ENCODE results near the gene ABCA1.
A peak's percentile ranks its signal among the peaks of the same experiment; 100 is the strongest.
"Not testable (repeated sequence)": the region's sequence is repeated elsewhere in the genome, so short reads cannot be mapped to it uniquely, and the experiment has no call there.

ABCA1 gene

DNA sequence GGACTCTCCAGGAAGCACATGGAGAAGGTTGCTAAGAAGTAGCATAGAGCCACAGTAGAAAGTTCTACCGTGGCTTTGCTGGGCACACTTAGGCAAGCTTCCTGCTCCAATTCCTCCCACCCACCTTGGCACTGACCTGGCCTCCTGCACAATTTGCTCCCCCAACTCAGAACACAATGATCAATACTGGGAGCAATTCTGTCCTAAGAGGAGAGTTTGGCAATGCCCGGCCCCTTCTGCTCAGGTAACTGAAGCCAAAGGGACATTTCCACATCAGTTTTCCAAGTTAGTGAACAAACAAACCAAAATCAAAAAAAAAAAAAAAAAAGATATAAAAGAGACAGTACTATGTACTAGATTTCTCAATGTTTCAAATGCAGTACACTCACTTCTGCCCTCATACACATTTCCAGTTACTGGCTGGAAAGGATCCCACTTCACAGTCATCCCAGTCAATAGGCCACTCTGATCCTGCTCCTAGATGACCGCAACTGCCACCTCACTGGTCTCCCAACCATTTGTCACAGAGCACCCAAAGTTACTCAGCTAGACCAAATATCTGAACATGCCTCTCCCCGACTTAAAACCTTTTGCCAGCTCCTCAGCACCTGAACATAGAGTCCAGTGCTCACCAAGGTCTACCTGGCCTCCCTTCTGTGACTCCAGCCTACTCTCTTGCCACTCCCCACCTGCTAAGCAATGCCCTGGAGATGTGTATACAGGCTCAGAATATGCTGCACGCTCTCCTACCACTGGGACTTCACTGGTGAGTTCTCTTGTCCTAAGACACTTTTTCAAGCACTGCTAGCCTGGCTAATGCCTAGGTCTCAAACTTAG lies 21.3 kb downstream of the ABCA1 start:
- no peak for DNase-seq (ENCODE audit: low spot score)

DNA sequence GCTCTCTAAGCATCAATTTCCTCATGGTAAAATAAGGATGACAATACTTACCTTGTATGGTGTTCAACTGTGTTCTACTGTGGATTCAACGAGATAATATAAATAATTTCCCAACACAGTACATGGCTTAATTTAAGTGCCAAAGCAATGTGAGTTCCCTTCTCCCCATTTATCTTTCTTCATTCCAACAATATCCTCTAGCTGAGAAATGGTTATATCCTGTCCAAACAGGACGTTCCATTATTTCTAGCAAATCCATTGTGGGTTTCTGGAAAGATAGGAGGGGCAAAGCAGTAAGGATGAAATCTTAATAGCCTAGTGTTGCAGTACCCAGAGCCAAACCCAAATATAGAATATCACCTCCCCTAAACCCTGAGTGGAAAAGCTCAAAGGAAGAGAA lies 22.0 kb downstream of the ABCA1 start:
- no peak for DNase-seq (ENCODE audit: low spot score)

DNA sequence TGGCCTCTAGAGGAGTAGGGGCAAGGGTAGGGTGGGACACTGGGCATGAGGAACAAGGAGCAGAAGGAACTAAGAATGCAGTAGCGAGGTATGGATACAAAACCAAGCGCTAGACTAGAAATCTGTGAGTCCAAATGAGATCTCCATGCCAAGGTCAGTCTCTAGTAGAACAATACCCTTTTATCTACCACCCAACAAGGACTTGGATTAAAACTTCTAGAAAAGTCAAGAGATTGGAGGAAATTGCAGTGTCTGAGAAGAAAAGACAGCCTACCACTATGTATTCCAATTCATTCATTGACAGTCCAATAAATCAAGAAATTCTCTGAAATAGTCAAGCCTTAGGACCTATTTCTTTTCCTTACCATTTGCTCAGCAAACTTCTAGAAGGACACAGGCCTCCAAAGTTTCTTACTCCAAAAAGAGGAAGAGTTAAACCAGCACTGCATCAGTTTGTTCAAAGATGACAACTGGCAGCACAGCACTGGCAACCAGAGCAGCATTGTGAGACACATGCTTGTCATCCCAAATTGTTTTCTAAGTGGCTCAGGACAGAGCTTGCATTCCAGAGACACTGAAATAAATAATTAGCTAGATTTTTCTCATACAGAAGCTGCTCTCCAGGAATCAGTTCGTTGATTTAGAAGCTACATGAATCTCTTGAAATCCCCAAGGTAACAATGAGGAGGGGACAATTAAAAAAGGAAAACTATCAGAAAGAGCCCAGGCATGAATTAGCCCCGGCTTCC lies 22.6 kb downstream of the ABCA1 start:
- DNase-seq (ENCODE audit: low spot score), result no peak

DNA sequence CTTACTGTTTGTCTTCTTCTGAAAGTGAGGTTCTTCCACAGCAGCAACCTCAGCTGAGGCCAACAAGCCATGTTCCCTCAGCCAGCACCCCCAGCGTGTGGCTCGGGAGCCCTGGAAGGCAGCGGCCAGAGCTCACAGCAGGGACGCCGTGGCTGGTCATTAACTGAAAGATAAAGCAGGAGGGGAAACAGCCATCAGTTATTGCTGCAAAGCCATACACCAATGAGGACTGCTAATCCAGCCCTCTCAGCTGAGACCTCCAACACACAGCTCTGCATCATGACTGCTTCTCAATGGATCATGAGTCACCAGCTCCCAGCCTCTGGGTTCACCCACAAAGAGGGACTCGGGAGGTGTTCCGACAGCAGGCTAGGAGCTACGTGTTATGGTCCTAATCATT lies 24.3 kb downstream of the ABCA1 start:
- no peak for DNase-seq (ENCODE audit: low spot score)

DNA sequence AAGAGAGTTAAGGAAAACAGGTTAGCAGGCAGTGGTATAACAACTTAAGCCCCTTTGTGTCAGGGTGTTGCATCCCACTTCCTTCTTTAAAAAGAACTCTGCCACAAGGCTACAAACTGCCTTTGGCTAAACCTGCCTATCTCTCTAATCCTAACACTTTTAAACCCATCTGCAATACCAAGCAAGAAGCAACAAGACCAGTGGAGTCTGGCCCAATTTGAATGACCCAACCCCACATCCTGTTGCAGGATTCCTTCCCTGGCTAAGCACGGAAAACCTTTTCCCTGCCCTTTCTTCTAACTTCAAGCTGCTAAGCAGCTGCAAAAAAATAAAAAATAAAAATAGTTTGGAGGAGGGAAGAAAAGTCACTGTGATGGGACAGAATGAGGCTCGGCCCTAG lies 27.1 kb downstream of the ABCA1 start:
- no peak for DNase-seq (ENCODE audit: low spot score)

DNA sequence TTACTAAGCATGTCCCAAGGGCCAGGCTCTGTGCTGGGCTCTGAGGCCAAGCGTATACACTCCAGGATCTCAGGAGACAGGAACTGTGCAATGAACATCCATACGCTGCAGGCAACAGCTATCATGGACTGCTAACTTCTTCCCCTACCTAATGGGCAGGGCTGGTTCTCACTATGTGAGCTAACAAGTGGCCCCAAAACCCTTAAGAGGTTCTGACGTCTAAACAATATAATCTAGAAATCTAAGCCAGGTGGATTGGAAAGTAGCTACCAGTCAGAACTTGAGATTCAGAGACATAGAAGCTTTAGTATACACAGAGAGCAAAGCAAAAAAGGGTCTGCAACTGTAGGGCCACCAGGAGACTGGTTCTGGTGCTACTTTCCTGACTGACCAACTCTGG lies 27.6 kb downstream of the ABCA1 start:
- DNase-seq (ENCODE audit: low spot score), result no peak

DNA sequence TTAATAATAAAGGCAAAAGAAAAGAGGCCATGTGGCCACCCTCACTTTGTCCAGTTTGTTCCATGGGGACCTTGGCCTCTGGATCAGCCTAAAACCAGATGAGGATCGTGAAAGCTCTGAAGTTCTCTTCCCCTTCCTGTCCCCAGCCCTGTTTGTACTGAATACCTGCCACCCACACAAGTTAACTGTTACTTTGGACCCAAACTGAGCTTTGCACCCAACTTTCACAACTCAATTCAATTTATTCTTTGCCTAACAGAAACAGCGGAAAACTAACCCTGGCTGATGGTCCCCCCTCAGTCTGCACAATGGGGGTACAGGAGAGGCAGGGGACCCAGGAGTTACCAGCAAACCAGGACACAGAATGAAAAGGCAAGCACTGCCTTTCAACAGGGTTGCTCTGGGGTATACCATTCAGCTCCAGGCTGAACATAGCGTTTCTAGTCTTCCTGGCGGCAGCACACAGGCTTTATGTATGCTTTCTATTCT lies 28.2 kb downstream of the ABCA1 start:
- DNase-seq (ENCODE audit: low spot score), result no peak

DNA sequence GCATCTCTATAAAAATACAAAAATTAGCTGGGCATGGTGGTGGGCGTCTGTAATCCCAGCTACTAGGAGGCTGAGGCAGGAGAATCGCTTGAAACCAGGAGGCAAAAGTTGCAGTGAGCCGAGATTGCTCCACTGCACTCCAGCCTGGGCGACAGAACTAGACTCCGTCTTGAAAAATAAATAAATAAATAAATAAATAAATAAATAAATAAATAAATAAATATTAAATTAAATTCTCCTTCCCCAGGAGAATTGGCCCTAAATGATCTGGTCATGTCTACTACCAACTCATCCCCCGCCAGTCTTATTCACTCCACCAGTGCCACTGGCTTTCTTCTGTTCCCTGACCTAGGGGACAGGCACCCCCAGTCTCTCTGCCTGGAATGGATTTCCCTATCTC lies 29.6 kb downstream of the ABCA1 start:
- not testable (repeated sequence) for DNase-seq (ENCODE audit: low spot score)

DNA sequence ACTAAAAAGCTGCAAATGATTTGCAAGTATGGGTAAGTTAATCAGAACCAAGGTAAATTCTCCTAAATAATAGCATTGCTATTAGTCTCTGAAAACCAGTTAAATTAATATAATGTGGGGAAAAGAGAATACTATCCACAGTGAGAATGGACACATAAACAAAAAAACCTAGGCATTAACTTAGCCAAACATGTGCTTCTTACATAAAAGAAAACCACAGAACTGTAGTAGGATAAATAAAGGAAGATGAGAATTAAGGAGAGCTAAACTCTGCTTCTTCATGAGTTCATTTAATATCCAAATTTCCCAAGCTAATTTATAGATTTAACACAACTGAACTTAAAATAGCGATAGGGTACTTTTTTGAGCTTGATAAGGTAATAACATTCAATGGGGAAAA lies 31.8 kb downstream of the ABCA1 start:
- DNase-seq (ENCODE audit: low spot score), result no peak

DNA sequence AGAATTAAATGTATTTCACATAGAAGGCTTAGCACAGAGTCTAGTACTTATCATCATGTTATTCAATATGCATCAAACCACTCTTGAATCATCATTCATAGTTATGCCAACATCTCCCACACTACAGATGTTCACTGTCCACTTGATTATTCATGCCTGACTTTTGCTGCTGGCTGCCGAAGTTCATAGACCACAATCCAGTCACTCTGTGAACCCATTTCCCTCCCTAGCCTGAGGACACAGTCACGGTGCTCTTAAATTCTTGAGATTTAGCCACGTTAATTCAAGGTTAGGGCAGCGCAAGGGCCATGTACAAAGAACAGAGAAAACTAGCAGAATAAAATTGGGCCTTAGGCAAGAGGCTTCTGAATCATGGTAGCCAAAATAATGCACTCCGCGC lies 32.4 kb downstream of the ABCA1 start:
- DNase-seq (ENCODE audit: low spot score), result no peak

DNA sequence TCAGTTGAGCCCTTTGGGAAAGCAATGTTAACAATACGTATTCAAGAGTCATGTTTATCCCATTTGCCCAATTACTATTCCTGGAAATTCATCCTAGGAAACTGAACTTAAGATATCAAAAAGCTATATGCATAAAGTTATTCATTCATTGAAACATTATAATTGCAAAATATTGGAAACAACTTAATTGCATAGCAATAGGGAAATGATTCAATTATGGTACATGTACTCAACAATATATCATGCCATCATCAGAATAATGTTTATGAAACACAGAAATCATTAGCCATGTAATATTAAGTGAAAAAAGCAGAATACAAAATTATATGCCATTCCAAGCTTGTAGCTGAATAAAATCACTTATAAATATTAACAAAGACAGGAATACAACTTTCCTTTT lies 35.3 kb downstream of the ABCA1 start:
- no peak for DNase-seq (ENCODE audit: low spot score)

DNA sequence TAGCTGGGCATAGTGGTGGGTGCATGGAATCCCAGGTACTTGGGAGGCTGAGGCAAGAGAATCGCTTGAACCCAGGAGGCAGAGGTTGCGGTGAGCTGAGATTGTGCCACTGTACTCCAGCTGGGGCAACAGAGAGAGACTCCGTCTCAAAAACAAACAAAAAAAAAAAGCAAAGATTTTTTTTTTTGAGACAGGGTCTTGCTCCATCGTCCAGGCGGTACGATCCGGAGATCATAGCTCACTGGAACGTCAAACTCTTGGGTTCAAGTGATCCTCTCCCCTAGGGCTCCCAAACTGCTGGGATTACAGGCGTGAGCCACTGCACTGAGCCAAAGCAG lies 37.6 kb downstream of the ABCA1 start:
- DNase-seq (ENCODE audit: low spot score), result no peak

DNA sequence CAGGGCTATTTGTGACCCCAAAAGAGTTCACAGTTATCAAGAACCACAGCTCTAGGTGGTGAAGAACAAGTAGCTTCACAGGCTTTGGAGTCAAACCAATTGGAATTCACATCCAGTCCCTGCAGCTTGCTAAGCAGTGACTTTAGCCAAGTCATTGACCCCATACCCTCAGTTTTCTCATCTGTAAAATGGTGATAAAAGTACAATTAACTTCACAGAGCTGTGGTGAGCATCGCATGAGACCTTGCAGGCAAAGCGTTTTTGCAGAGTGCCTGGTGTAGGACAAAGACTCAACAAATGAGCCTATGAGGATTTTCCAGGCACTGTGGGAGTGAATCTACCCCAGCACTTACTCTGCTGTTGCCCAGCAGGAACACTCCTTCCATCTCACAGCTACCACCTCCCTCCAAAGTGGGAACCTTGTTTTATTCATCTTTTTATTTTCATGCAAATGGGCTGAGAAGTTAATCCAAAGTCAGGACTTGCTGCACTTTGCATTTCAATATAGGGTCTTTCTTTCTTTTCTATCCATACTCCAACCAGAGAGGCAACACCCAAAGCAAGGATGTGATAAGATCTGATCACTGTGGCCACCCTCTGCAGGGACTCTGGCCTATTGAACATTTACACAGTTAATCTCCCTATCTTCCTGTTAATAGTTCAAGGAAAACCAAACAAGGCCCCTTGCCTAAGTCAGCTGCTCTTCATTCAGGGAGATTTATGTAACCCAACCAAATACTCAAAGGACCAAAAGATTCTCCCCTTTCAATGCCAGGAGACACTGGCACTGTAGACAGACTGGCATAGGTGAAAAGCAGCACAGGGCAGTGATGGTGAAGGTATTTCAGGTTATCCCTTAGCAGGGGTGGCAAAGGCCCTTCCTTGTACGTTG lies 41.9 kb downstream of the ABCA1 start:
- no peak for DNase-seq (ENCODE audit: low spot score)

DNA sequence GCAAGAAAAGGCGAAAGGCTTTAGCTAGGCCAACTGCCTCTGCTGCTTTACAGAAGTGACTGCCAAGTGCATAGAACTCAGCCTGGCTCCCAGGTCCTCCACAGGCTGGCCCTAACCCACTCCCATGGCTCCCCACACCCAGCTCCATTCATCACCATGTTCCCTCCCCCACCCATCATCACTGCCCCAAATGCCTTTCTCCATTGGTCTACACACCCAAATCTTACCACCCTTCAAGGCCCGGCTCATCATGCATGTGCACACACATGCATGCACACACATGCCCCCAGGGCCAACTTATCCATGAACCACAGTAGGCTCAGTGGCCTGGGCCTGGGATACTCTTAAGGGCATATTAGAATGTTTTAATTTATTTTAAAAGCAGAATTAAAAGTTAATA lies 44.8 kb downstream of the ABCA1 start:
- DNase-seq (ENCODE audit: low spot score), result no peak

DNA sequence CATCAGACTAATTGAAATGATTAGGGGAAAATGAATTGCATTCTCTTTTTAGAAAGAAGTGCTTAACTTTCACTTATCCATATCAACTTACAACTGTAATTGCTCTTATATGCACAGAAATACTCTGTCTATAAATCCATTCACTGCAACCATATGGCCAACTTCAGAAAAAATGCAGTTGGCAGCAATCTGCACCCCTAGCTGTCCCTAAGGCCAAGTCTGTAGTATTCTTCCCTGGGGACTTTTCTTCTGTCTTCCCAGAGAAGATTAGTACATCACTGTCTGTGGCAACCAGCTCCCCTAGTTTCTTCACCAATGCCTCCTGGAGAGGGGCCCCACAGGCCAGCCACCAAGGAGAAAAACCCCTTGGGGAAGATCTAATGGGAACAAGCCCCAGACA lies 45.4 kb downstream of the ABCA1 start:
- peak; percentile 72 for DNase-seq (ENCODE audit: low spot score)

DNA sequence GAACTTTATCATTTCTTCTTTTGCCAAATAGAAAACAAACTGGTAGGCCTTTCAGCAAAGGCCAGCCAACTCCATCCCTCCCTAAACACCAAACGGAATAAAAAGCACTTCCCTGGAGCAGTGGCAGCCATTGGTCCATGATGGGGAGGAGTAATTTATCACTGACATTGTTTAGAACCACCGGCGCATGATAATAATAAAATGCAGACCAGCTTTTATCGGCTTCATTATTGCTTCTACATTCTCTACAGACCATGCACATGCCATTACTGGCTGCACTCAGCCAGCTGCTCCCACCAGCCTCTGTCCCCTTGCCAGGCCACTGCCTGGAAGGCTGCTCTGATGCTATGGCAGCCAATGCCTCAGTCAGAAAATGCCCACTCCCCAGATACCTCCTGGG lies 45.9 kb downstream of the ABCA1 start:
- DNase-seq (ENCODE audit: low spot score), result peak; percentile 62

DNA sequence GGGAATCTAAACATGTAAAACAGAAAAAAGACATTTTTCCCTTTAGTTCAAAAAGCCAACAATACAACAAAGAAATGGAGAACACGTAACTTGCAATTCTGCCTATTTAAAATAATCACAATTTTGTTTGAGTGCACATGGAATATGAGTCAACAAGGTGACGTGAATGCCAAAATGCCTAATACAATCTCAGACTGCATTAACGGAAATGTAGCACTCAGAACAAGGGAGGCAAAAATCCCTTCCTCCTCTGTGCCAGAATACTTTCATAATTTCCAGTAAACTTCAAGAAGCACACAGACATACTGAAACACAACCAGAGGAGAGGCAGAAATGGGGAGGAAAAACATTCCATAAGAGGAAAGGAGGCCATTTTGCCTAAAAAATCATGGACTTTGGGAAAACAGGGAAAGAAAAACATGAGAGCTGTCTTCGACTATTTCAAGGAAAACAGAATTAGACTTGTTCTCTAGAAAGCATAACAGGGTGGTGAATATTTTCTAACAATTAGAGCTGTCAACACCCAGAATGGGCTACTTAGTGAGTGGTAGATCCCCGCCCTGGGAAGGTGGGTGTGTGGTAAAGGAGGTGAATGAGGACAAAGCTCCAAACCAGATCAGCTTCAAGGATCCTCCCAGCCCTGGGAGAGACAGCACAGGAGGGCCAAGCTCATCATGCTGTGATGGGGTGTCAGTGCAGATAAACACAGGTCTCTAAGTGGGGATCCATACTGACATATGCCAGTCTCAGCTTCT lies 48.2 kb downstream of the ABCA1 start:
- no peak for DNase-seq (ENCODE audit: low spot score)

DNA sequence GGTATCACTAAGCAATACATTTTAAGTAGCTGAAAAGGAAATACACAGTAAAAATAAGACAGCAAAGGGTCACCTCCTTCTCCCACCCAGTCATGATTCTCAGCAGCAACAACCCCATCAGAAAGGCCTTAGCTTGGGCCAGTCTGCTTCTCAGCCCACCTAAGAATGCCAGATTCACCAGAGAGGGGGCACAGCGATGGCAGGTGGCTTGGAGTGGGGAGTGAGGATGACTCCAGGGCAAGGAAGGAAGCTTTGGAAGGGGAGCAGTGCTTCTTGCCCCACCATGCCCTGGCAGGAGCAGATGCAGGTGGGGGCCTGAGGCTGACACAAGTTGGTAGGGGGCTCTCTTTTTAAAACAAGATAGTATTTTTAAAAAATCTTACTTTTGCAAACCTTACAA lies 51.4 kb downstream of the ABCA1 start:
- no peak for DNase-seq (ENCODE audit: low spot score)

DNA sequence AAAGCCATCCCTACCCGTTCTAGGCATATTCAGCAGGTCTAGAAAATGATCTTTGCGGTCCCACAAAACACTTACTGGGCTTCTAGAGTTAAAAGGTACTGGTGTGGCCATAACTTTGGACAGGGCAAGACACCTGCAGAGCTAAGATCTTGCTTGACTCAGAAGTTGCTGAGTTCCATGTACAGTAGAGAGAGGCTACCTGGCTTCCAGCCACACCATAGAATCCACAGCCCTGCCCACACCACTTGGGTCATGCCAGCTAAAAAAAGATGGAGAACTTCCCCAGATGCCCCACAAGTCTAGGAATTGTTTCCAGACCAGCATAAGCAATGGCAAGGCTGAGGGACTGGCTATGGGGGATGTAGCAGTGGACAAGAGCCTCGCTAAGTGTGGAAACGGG lies 52.1 kb downstream of the ABCA1 start:
- DNase-seq (ENCODE audit: low spot score), result no peak

DNA sequence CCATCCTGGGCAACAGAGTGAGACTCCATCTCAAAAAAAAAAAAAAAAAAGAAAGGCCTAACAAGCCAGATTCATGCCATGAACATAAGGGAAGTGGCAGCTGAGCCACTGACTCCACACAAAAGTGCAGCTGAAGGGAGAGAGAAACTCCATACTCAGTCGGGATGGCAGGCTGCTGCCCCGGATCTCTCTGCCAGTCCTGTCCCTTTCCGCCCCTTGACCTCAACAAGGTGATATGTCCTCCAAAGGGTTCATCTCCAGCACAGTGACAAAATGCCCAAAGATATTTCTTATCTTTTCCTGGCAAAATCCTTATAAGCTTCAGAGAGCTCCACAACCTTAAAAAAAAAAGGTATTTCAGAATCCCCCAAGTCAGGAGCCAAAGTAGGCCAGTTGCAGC lies 52.6 kb downstream of the ABCA1 start:
- DNase-seq (ENCODE audit: low spot score), result no peak

DNA sequence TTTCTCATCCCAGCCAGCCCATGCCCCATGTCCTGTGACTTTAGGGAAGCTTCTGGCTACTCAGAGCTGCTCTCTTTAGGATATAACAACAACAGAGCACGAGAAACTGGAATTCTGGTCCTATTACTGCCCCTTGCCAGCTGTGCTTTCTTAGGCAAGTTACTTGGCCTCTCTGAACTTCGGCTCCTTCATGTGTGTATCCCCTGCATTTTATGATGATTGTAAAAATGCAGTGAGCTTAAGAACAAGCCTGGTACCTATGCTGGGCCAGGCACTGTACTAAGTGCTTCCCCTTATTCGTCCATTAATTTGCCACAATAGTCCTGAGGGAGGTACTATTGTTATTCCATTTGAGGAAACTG lies 54.5 kb downstream of the ABCA1 start:
- DNase-seq (ENCODE audit: low spot score), result no peak

All from D341Med (cell line).